Measurements from ENCODE around the gene EMSY.
"Not testable (repeated sequence)": the region's sequence is repeated elsewhere in the genome, so short reads cannot be mapped to it uniquely, and the experiment has no call there.

Gene EMSY

GRCh38 chr11:76574879-76575278 is 130.1 kb downstream of the EMSY start:
- no peak overlapping the region for H3K4me3 ChIP-seq (ENCODE audit: low read length)
- TF ChIP-seq CTCF (conservative IDR thresholded peaks at IDR 0.05; ENCODE audit: low read length): no peak

GRCh38 chr11:76577226-76577920 is 132.6 kb downstream of the EMSY start:
- no peak overlapping the region for H3K4me3 ChIP-seq (ENCODE audit: low read length)
- no peak for TF ChIP-seq CTCF (conservative IDR thresholded peaks at IDR 0.05; ENCODE audit: low read length)
- peak; percentile 73 for DNase-seq (ENCODE audit: low read depth)

More at GRCh38 chr11:76574879-76575278, 130.1 kb downstream of the EMSY start:
- no peak for DNase-seq (ENCODE audit: low read depth)

- no peak overlapping the region for H3K4me3 ChIP-seq (ENCODE audit: low read length)
- no peak for DNase-seq (ENCODE audit: low read depth)
- no peak for TF ChIP-seq CTCF (conservative IDR thresholded peaks at IDR 0.05; ENCODE audit: low read length)
Observed at GRCh38 chr11:76577921-76578653, 133.3 kb downstream of the EMSY start.

GRCh38 chr11:76578654-76579055 is 133.8 kb downstream of the EMSY start:
- TF ChIP-seq CTCF (conservative IDR thresholded peaks at IDR 0.05; ENCODE audit: low read length): no peak
- no peak overlapping the region for H3K4me3 ChIP-seq (ENCODE audit: low read length)
- DNase-seq (ENCODE audit: low read depth): no peak

- DNase-seq (ENCODE audit: low read depth): no peak
- no peak for TF ChIP-seq CTCF (conservative IDR thresholded peaks at IDR 0.05; ENCODE audit: low read length)
- no peak overlapping the region for H3K4me3 ChIP-seq (ENCODE audit: low read length)
Observed at GRCh38 chr11:76579056-76579751, 134.4 kb downstream of the EMSY start.

- no peak for DNase-seq (ENCODE audit: low read depth)
- TF ChIP-seq CTCF (conservative IDR thresholded peaks at IDR 0.05; ENCODE audit: low read length): no peak
- no peak overlapping the region for H3K4me3 ChIP-seq (ENCODE audit: low read length)
Observed at GRCh38 chr11:76579752-76580151, 134.9 kb downstream of the EMSY start.

- DNase-seq (ENCODE audit: low read depth): not testable (repeated sequence)
Observed at GRCh38 chr11:76582471-76582870, 137.7 kb downstream of the EMSY start.

More at GRCh38 chr11:76582471-76582870, 137.7 kb downstream of the EMSY start:
- not testable (repeated sequence) for H3K4me3 ChIP-seq (ENCODE audit: low read length)

All from AG10803 (cell line).